ENCODE data around the gene THAP4. TPM values are rescaled to one million over a fixed set of nuclear protein-coding genes. Genes with fewer than 3 reads are reported as not detected.

The THAP4 gene
- total and polyA plus RNA-seq, 2 of the 4 experiments (the other 2 are of a cell fraction), result 33.9 to 55.1 TPM

GRCh38 chr2:241607162-241607885, 29.6 kb downstream of the THAP4 start:
- Histone ChIP-seq H3K27ac (ENCODE audit: insufficient read depth, low read length) (no peak overlapping the region), H4K8ac (ENCODE audit: low read depth in 2 of 2, low read length in 2 of 2) (no peak overlapping the region), H2BK120ac (ENCODE audit: low read depth, low read length) (no peak overlapping the region), H2BK5ac (ENCODE audit: low read depth, low read length, poor library complexity, severe bottlenecking) (no peak overlapping the region), H3K14ac (replicated peaks; ENCODE audit: low read depth, low read length) (no peak overlapping the region), H2BK20ac (ENCODE audit: low read depth, low read length) (no peak overlapping the region), H3K79me1 (ENCODE audit: low read depth in 1 of 2, low read length in 2 of 2) (peaks cover 24 to 51% of the 10 kb centered on the region in 2 experiments), H2AK9ac (replicated peaks; ENCODE audit: low read depth, low read length, poor library complexity) (no peak overlapping the region), H3K36me3 (ENCODE audit: control insufficient read depth, insufficient read depth, low read length) (peaks cover 25% of the 10 kb centered on the region), H4K91ac (ENCODE audit: insufficient read depth, low read depth, low read length) (no peak overlapping the region), H2AFZ (replicated peaks; ENCODE audit: low read length, poor library complexity) (no peak overlapping the region), H3K4me3 (ENCODE audit: insufficient read depth, low read depth, low read length) (no peak overlapping the region), H4K20me1 (ENCODE audit: insufficient read depth, low read length) (peaks cover 6% of the 10 kb centered on the region), H3K9me3 (ENCODE audit: control insufficient read depth, insufficient read depth, low read length) (no peaks in the 10 kb centered on the region), H2AK5ac (ENCODE audit: low read depth, low read length) (no peak overlapping the region), H4K5ac (ENCODE audit: low read depth, low read length) (no peak overlapping the region), H3K4me1 (ENCODE audit: control insufficient read depth, insufficient read depth, low read length) (peaks cover 9% of the 10 kb centered on the region; the same call in 1 of the 2 replicates), H3K4me2 (ENCODE audit: low read depth, low read length) (no peak overlapping the region), H3K27me3 (ENCODE audit: control insufficient read depth, insufficient read depth, low read length) (no peaks in the 10 kb centered on the region), H3K9ac (ENCODE audit: low read depth, low read length) (no peak overlapping the region), H3K56ac (ENCODE audit: extremely low read depth, insufficient read depth, low read length) (no peak overlapping the region), H3K18ac (ENCODE audit: low read depth, low read length) (no peak overlapping the region), H3K23ac (ENCODE audit: low read depth, low read length) (no peak overlapping the region), H2BK15ac (ENCODE audit: low read depth, low read length) (no peak overlapping the region), H3K4ac (ENCODE audit: low read depth, low read length) (no peak overlapping the region), H3K9me1 (ENCODE audit: insufficient read depth, low read length) (peaks cover 10% of the 10 kb centered on the region)
- ATAC-seq (ENCODE audit: low read depth), result no peak
- in situ Hi-C loops (cut with MboI; ENCODE audit: low sequenced_read_pairs) (no loop called here), dilution Hi-C loops (cut with HindIII; ENCODE audit: low sequenced_read_pairs, unreplicated experiment) (no loop called here), intact Hi-C loops (cut with micrococcal nuclease) (no loop called here)
- TF ChIP-seq BHLHE40 (IDR thresholded peaks at IDR 0.05; ENCODE audit: low read depth, low read length), result no peak
- no TSS peak for BruUV-seq (replicated peaks)
- ChIA-PET POLR2A (ENCODE audit: unreplicated experiment) (no interaction called here), CTCF (no interaction called here)
- WGBS, 2 experiments (ENCODE audit: extremely low coverage in 2 of 2, insufficient read length in 1 of 2), result 96% methylated on average over 20 of the region's 27 CpGs; no CpG with 5 or more reads in 1 of the 2 experiments
- no peak for DNase-seq
